T-helper 2 cell treated with Interferon-gamma antibody and Interleukin-4, amounts not matched to agents 5 μg/mL and 100 μg/mL, for 36 hours (primary cell): Measurements from ENCODE around the gene ARHGAP22.

Source experiments
- DNase-seq: peaks from one replicate; pipeline ENCODE4 v3.0.0; 2021; ENCODE audit warnings: low spot score
- H3K27ac Mint-ChIP-seq: one replicate; pipeline ENCODE4 v1.8.0; 2021; ENCODE audit warnings: mild to moderate bottlenecking, mixed read lengths
- H3K27me3 Mint-ChIP-seq: one replicate; pipeline ENCODE4 v1.8.0; 2021; ENCODE audit warnings: low read depth, mixed read lengths
- H3K36me3 Mint-ChIP-seq: one replicate; pipeline ENCODE4 v1.8.0; 2021; ENCODE audit warnings: low read depth, mixed read lengths
- H3K4me1 Mint-ChIP-seq: one replicate; pipeline ENCODE4 v1.8.0; 2021; ENCODE audit warnings: low read depth, mixed read lengths
- H3K4me3 Mint-ChIP-seq: one replicate; pipeline ENCODE4 v1.8.0; 2022; ENCODE audit warnings: mild to moderate bottlenecking, moderate library complexity, mixed read lengths
- H3K9me3 Mint-ChIP-seq: one replicate; pipeline ENCODE4 v1.8.0; 2021; ENCODE audit warnings: mixed read lengths

ARHGAP22 gene

GRCh38 chr10:48574817-48575380 lies 30.0 kb downstream of the ARHGAP22 start:
- Mint-ChIP-seq H3K36me3 (no peaks in the 10 kb centered on the region), H3K9me3 (no peaks in the 10 kb centered on the region), H3K4me1 (no peaks in the 10 kb centered on the region), H3K27ac (no peak overlapping the region), H3K27me3 (peaks cover 30% of the 10 kb centered on the region), H3K4me3 (no peak overlapping the region)
- DNase-seq = no peak

- peaks cover 28% of the 10 kb centered on the region for H3K27me3 Mint-ChIP-seq
- H3K9me3 Mint-ChIP-seq = no peaks in the 10 kb centered on the region
- H3K4me3 Mint-ChIP-seq = no peak overlapping the region
- no peaks in the 10 kb centered on the region for H3K4me1 Mint-ChIP-seq
- H3K27ac Mint-ChIP-seq = no peak overlapping the region
- no peaks in the 10 kb centered on the region for H3K36me3 Mint-ChIP-seq
- DNase-seq = no peak
These were observed 30.5 kb downstream of the ARHGAP22 start for GRCh38 chr10:48574322-48574796.

- Mint-ChIP-seq H3K27me3 (peaks cover 18% of the 10 kb centered on the region), H3K4me1 (no peaks in the 10 kb centered on the region), H3K9me3 (no peaks in the 10 kb centered on the region), H3K36me3 (no peaks in the 10 kb centered on the region), H3K27ac (no peak overlapping the region), H3K4me3 (no peak overlapping the region)
- no peak for DNase-seq
These were observed 31.8 kb downstream of the ARHGAP22 start for GRCh38 chr10:48573045-48573444.

DNA sequence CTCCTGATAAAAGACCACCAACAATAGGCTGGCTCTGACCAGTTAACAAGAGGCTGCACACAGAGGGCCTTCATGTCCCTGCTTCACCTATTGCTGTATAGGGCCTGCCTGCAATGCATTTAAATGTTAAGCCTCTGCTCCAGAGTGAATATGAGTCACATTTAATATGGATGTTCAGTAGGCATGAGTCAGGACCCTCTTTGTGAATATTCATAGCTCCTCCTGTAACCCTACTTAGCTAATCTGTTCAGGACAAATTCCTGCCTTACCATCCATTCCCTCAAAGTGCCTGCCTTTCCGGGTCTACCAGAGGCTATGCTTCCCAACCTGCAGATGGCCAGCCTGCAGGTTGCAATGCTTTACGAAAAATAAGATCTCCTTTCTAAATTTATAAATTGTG lies 32.5 kb downstream of the ARHGAP22 start:
- Mint-ChIP-seq H3K4me1 (no peaks in the 10 kb centered on the region), H3K27ac (no peak overlapping the region)
- no peak for DNase-seq

DNA sequence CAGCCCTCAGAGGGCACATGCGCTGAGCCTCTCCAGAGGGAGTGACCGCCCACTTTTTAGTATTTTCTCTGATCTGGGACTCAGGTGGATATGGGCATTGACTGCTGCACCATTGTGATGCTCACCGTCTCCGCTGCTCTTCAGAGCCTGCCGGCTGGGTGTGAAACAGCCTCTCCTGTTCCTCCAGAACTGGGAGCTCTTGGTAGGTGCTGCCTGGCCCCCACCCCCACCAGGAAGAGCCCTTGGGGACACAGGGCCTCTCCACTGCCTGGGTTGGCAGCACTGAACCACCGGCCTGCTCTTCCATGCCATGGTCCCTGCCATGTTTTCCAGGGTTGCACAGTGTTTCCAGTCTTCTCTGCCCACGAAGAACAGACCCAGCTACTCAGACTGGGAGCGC lies 36.3 kb downstream of the ARHGAP22 start:
- H3K9me3 Mint-ChIP-seq = no peaks in the 10 kb centered on the region
- H3K4me3 Mint-ChIP-seq = no peak overlapping the region
- no peak for DNase-seq
- H3K36me3 Mint-ChIP-seq = no peaks in the 10 kb centered on the region
- H3K27me3 Mint-ChIP-seq = peaks cover 7% of the 10 kb centered on the region
- H3K4me1 Mint-ChIP-seq = no peaks in the 10 kb centered on the region
- H3K27ac Mint-ChIP-seq = no peak overlapping the region

More for the DNA sequence above, 32.5 kb downstream of the ARHGAP22 start:
- Mint-ChIP-seq H3K36me3 (no peaks in the 10 kb centered on the region), H3K27me3 (peaks cover 17% of the 10 kb centered on the region), H3K9me3 (no peaks in the 10 kb centered on the region), H3K4me3 (no peak overlapping the region)

DNA sequence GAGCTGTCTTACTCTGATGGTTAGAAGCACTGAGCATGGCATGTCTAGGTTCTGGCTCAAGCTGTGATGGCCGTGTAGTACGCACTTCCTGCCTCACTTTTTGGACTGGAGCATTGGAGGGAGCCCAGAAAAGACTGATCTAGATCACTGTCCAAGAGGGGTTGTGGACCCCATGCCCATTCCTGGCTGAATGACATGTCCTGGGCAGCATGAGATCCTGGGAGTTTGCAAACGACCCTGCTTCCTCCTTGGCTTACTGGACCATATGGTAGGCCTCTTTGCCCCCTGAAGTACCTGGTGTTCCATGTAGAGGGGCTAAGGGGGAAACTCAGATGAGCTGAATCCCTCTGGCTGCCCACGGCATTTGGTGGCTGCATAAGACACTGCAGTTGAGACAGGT lies 36.7 kb downstream of the ARHGAP22 start:
- H3K27me3 Mint-ChIP-seq = peaks cover 7% of the 10 kb centered on the region
- no peak overlapping the region for H3K27ac Mint-ChIP-seq
- no peaks in the 10 kb centered on the region for H3K36me3 Mint-ChIP-seq
- H3K9me3 Mint-ChIP-seq = no peaks in the 10 kb centered on the region
- no peak for DNase-seq
- H3K4me1 Mint-ChIP-seq = no peaks in the 10 kb centered on the region
- H3K4me3 Mint-ChIP-seq = no peak overlapping the region

DNA sequence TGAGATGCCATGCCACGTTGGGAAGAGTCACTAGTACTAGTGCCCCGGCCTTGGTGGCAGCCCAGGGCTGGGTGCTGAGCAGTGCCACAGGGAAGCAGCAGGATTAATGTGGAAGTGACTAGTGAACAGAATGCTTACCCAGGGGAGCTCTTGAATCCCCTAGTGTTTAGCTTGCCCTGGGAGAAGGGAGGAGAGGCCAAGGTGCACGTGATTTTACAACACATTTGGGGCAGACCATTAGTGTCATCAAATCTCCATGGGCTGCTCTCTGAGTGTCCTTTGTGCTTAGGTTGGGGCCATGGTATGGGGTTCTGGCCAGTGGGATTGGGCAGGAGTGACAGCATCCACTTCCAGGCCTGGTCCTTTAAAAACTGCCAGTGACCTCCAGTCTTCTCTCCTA lies 37.5 kb downstream of the ARHGAP22 start:
- no peaks in the 10 kb centered on the region for H3K9me3 Mint-ChIP-seq
- no peak overlapping the region for H3K4me3 Mint-ChIP-seq
- H3K4me1 Mint-ChIP-seq = no peaks in the 10 kb centered on the region
- no peak for DNase-seq
- H3K27me3 Mint-ChIP-seq = peaks cover 7% of the 10 kb centered on the region
- H3K36me3 Mint-ChIP-seq = no peaks in the 10 kb centered on the region
- H3K27ac Mint-ChIP-seq = no peak overlapping the region

DNA sequence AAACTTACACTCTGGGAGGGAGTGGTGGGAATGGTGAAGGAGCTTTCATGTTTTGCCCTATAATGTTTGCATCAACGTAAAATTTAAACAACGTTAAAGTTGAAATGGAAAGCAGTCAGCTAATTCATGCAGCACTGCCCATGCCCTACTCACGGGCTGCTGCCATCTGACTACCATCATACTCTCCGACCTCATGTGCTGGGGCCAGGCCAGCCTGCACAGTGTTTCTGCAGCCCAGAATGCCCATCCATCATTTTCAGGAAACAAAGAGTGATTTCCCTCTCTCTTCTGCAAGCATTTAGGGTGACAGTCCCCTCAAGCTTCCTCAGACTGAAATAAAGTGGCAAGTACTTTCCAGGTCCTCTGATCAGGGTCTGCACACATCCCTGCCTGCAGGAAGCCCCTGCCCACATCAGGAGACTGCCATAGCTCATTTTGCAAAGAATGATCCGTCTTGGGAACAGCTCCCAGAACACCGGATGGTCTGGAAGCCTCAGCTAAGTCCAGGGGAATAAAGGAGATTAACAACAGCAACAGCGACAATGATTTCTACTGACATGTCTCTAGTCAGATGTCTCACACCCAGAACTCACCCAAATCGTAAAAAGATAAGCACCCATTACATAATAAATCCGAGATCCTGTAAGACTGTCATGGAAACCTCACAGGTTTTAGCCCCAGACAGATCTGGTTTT lies 40.3 kb downstream of the ARHGAP22 start:
- Mint-ChIP-seq H3K4me1 (no peaks in the 10 kb centered on the region), H3K27me3 (peaks cover 3% of the 10 kb centered on the region), H3K36me3 (no peaks in the 10 kb centered on the region), H3K27ac (no peak overlapping the region), H3K9me3 (no peaks in the 10 kb centered on the region), H3K4me3 (no peak overlapping the region)
- no peak for DNase-seq

- Mint-ChIP-seq H3K27ac (no peak overlapping the region), H3K27me3 (no peaks in the 10 kb centered on the region), H3K4me3 (no peak overlapping the region), H3K9me3 (no peaks in the 10 kb centered on the region), H3K36me3 (no peaks in the 10 kb centered on the region), H3K4me1 (no peaks in the 10 kb centered on the region)
- no peak for DNase-seq
These were observed 47.3 kb downstream of the ARHGAP22 start for GRCh38 chr10:48557511-48558123.

GRCh38 chr10:48556713-48557112 lies 48.2 kb downstream of the ARHGAP22 start:
- Mint-ChIP-seq H3K4me3 (no peak overlapping the region), H3K9me3 (no peaks in the 10 kb centered on the region), H3K27ac (no peak overlapping the region), H3K27me3 (no peaks in the 10 kb centered on the region), H3K4me1 (no peaks in the 10 kb centered on the region), H3K36me3 (no peaks in the 10 kb centered on the region)
- DNase-seq = no peak

GRCh38 chr10:48556065-48556464 lies 48.8 kb downstream of the ARHGAP22 start:
- no peaks in the 10 kb centered on the region for H3K36me3 Mint-ChIP-seq

DNA sequence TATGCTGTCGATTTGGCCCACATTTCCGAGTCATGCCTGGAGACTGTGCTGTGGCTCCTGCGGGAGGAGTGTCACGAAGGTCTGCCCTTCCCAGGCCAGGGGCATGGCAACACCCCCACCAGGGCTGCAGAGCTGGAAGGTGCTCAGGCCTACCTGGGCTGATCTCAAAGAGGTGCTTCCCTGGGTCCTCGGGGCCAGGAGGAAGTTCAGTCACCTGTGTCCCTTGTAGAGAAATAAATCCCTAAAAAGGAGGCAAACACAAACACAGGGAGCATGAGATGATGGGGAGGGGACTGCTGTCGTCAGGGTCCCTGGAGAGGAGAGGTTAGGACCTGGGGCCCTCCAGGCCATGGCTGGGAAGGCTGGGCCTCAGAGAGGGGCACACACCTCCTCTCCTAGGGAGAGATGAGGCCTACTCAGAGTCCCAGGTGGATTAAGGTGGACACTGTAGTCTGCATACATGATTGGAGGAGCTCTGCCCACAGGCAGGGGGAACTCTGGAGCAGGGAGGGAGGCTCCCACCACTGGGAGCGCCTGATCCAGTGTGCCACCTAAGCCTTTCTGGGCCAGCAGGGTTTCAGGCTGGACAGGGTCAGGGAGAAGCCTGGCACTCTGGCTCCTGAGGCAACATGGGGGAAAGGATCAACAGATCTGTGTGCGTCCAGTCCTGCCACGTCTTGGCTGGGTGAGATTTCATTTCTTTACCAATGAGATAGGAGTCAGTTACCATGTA lies 49.4 kb downstream of the ARHGAP22 start:
- no peak overlapping the region for H3K27ac Mint-ChIP-seq
- no peaks in the 10 kb centered on the region for H3K36me3 Mint-ChIP-seq
- DNase-seq = no peak
- H3K4me3 Mint-ChIP-seq = no peak overlapping the region
- H3K4me1 Mint-ChIP-seq = no peaks in the 10 kb centered on the region
- H3K9me3 Mint-ChIP-seq = no peaks in the 10 kb centered on the region
- no peaks in the 10 kb centered on the region for H3K27me3 Mint-ChIP-seq

More at GRCh38 chr10:48556065-48556464, 48.8 kb downstream of the ARHGAP22 start:
- Mint-ChIP-seq H3K4me1 (no peaks in the 10 kb centered on the region), H3K27ac (no peak overlapping the region), H3K4me3 (no peak overlapping the region), H3K27me3 (no peaks in the 10 kb centered on the region), H3K9me3 (no peaks in the 10 kb centered on the region)
- DNase-seq = no peak

DNA sequence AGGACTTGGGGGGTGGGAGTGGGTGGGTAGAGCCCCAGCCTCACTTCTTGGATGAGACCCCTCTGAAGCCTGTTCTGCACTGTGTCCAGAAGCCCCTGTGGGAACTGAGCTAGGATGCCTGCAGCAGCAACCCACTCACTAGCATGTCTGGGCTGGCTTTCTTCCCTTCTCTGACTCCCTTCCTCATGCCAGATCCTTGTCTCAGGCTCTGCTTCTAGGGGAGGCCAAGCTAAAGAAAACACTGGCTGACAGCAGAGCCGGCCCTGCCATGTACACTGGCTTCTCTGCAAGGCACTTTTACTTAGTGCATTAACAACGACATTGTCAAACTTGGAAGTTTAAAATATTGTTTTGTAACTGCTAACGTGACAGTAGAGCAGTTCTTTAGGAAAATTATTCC lies 50.2 kb downstream of the ARHGAP22 start:
- Mint-ChIP-seq H3K9me3 (no peaks in the 10 kb centered on the region), H3K27ac (no peak overlapping the region), H3K4me3 (no peak overlapping the region), H3K36me3 (no peaks in the 10 kb centered on the region), H3K4me1 (no peaks in the 10 kb centered on the region), H3K27me3 (no peaks in the 10 kb centered on the region)
- DNase-seq = no peak

DNA sequence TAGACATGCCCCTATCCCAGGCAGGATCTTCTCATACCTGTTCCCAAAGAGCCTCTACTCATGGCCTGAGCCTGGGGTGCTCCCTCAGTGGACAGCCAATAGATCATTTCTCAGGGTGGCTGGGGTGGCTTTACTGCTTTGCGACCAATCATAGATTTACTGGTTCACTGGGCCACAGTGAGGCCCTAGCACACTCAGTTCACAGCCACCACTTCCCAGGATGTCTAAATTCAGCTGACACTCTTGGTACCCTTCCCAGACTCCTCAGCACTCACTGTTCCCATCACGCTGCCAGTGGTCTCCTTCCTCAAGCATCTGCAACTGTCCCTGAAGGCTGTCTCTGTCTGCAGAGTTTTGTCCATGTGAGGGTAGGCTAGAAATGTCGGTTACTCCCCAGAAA lies 50.6 kb downstream of the ARHGAP22 start:
- H3K9me3 Mint-ChIP-seq = no peaks in the 10 kb centered on the region

More for the DNA sequence above, 50.6 kb downstream of the ARHGAP22 start:
- no peak overlapping the region for H3K27ac Mint-ChIP-seq
- H3K36me3 Mint-ChIP-seq = no peaks in the 10 kb centered on the region
- no peaks in the 10 kb centered on the region for H3K4me1 Mint-ChIP-seq
- no peak for DNase-seq
- H3K4me3 Mint-ChIP-seq = no peak overlapping the region
- no peaks in the 10 kb centered on the region for H3K27me3 Mint-ChIP-seq
